Measurements from ENCODE around the gene ITGB2.

Gene ITGB2

DNA sequence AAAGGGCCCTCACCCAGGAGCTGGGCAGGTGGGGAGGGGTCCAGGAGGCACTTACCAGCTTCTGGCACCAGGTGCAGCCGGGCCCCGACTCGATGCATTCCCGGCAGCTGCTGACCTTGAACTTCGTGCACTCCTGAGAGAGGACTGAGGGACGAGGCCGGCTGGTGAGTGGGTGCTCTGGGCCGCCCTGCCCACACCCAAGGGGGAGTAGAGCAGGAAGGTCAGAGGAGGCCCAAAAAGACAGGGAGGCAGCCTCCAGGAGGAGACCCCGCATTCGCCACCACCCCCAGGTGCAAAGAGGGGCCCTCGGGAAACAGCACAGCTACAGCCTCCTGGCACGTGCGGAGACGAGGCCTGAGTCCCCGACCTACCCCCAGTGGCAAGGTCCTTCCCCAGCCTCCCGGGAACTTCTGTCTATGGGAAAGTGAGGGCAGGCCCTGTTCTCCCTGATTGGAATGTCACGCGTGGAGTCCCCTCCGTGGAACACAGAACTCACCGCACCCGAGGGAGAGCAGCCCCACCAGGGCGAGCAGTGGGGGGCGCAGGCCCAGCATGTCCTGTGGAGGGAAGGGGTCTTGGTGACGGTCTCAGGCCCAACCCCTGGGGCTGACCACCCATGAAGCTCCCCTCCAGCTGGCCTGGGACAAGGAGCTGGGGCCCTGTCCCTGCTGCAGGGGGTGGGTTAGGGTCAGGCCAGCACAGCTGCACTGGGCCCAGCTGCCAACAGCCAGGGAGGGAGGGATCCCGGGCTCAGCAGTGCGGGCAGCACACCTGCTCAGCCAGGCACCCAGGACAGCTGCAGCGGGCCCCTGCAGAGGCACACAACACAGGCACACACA is 10.3 kb downstream of the ITGB2 start:
- peak overlapping the region; percentile 23 for H3K4ac ChIP-seq (ENCODE audit: low read length)
- H3K4me2 ChIP-seq (ENCODE audit: insufficient read depth, low read length, poor library complexity, severe bottlenecking), result no peak overlapping the region
- H2BK12ac ChIP-seq (ENCODE audit: low read length), result peak overlapping the region; percentile 73
- peak overlapping the region; percentile 89 for H3K23ac ChIP-seq (ENCODE audit: low read depth, low read length, poor library complexity)
- no CpG with 5 or more reads among the region's 27 CpGs for WGBS, 2 donors (ENCODE audit: extremely low coverage in 2 of 2, insufficient read length in 2 of 2, insufficient replicate concordance in 1 of 2)
- H3K27me3 ChIP-seq (ENCODE audit: control insufficient read depth in 3 of 3, insufficient read depth in 3 of 3, low read depth in 1 of 3, low read length in 3 of 3), result peaks cover 0 to 68% (median 40%) of the 10 kb centered on the region in 3 experiments
- no peak overlapping the region for H4K91ac ChIP-seq (ENCODE audit: low read depth, low read length, poor library complexity)
- no peaks in the 10 kb centered on the region for H3K79me1 ChIP-seq (ENCODE audit: low read depth, low read length)
- no peak overlapping the region for H2BK120ac ChIP-seq (ENCODE audit: low read depth, low read length)
- no peaks in the 10 kb centered on the region for H3K9me3 ChIP-seq (replicated peaks in 1 of 2; ENCODE audit: control insufficient read depth in 2 of 2, insufficient read depth in 1 of 2, low read depth in 1 of 2, low read length in 2 of 2)
- H3K18ac ChIP-seq (ENCODE audit: low read length), result peak overlapping the region; percentile 28
- peak overlapping the region in 1 of 2 donors; percentile 7 for H3K4me3 ChIP-seq (ENCODE audit: low read length in 2 of 2)
- peak overlapping the region; percentile 49 for H2BK15ac ChIP-seq (ENCODE audit: low read length)
- no peak overlapping the region for H2AFZ ChIP-seq (ENCODE audit: low read length)
- no peak overlapping the region for H3K27ac ChIP-seq (replicated peaks; ENCODE audit: low read length)
- H2BK5ac ChIP-seq (ENCODE audit: low read length), result no peak overlapping the region
- H3K14ac ChIP-seq (ENCODE audit: low read length), result no peak overlapping the region
- H3K36me3 ChIP-seq (replicated peaks in 1 of 2; ENCODE audit: control insufficient read depth in 2 of 2, insufficient read depth in 2 of 2, low read length in 2 of 2), result no peaks in the 10 kb centered on the region
- peaks cover 0 to 5% of the 10 kb centered on the region in 2 donors for H3K4me1 ChIP-seq (ENCODE audit: control insufficient read depth in 2 of 2, insufficient read depth in 1 of 2, low read depth in 1 of 2, low read length in 2 of 2)
- DNase-seq (ENCODE audit: low spot score), result no peak
- H4K8ac ChIP-seq (ENCODE audit: low read depth, low read length), result no peak overlapping the region
- H2AK5ac ChIP-seq (ENCODE audit: low read depth, low read length), result peak overlapping the region; percentile 3
- H3K9ac ChIP-seq (ENCODE audit: low read depth, low read length, poor library complexity), result peak overlapping the region; percentile 50

DNA sequence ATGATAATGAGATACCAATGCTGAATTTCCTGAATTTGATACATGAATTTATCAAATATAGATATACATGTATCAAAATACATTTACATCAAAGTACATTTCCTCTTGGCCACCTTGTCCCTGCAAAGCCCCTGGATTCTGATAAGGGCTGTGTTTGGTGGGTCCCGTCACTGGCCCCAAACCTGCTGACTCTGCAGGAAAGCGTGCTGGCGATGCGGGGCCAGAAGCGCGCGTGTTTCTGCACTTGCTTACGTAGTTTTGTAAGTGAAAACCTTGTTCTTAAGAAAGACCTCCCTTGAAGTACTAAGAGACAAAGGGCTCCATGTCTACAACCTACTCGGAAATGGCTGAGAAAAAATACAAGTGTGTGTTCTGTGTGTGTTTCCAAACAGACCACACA is 11.0 kb downstream of the ITGB2 start:
- H3K36me3 ChIP-seq (replicated peaks in 1 of 2; ENCODE audit: control insufficient read depth in 2 of 2, insufficient read depth in 2 of 2, low read length in 2 of 2), result no peaks in the 10 kb centered on the region
- H2AFZ ChIP-seq (ENCODE audit: low read length), result no peak overlapping the region
- no peak overlapping the region for H2BK12ac ChIP-seq (ENCODE audit: low read length)
- H2BK5ac ChIP-seq (ENCODE audit: low read length), result no peak overlapping the region
- no peak overlapping the region for H3K23ac ChIP-seq (ENCODE audit: low read depth, low read length, poor library complexity)
- H3K4me3 ChIP-seq (ENCODE audit: low read length in 2 of 2), result no peak overlapping the region
- no peak overlapping the region for H4K8ac ChIP-seq (ENCODE audit: low read depth, low read length)
- H3K4me1 ChIP-seq (ENCODE audit: control insufficient read depth in 2 of 2, insufficient read depth in 1 of 2, low read depth in 1 of 2, low read length in 2 of 2), result peaks cover 0 to 4% of the 10 kb centered on the region in 2 donors
- H3K27me3 ChIP-seq (ENCODE audit: control insufficient read depth in 3 of 3, insufficient read depth in 3 of 3, low read depth in 1 of 3, low read length in 3 of 3), result peaks cover 0 to 71% (median 37%) of the 10 kb centered on the region in 3 experiments
- H2BK15ac ChIP-seq (ENCODE audit: low read length), result no peak overlapping the region
- no peaks in the 10 kb centered on the region for H3K79me1 ChIP-seq (ENCODE audit: low read depth, low read length)
- H2BK120ac ChIP-seq (ENCODE audit: low read depth, low read length), result no peak overlapping the region
- H3K4me2 ChIP-seq (ENCODE audit: insufficient read depth, low read length, poor library complexity, severe bottlenecking), result no peak overlapping the region
- no CpG with 5 or more reads among the region's 9 CpGs for WGBS, 2 donors (ENCODE audit: extremely low coverage in 2 of 2, insufficient read length in 2 of 2, insufficient replicate concordance in 1 of 2)
- H2AK5ac ChIP-seq (ENCODE audit: low read depth, low read length), result no peak overlapping the region
- H4K91ac ChIP-seq (ENCODE audit: low read depth, low read length, poor library complexity), result no peak overlapping the region
- no peak for DNase-seq (ENCODE audit: low spot score)
- no peak overlapping the region for H3K4ac ChIP-seq (ENCODE audit: low read length)
- H3K9me3 ChIP-seq (replicated peaks in 1 of 2; ENCODE audit: control insufficient read depth in 2 of 2, insufficient read depth in 1 of 2, low read depth in 1 of 2, low read length in 2 of 2), result no peaks in the 10 kb centered on the region
- no peak overlapping the region for H3K18ac ChIP-seq (ENCODE audit: low read length)
- no peak overlapping the region for H3K9ac ChIP-seq (ENCODE audit: low read depth, low read length, poor library complexity)
- no peak overlapping the region for H3K27ac ChIP-seq (replicated peaks; ENCODE audit: low read length)
- no peak overlapping the region for H3K14ac ChIP-seq (ENCODE audit: low read length)

DNA sequence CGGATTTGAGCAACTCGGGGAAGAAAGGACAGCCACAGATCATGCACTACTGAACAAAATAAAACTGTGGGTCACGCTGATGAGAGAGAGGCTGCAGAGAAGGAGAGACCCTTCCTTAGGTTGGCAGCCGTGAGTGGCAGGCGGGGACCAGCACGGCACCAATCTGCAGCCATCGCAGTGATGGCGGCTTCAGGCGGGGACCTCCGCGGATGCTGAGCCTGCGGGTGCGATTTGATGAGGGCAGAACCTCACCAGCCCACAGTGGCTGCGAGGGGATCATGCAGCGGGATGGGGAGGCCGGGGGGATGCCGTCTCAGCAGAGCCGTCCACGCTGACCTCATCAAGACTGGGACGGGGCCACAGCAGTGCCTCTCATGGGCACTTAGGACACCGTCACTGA is 11.8 kb downstream of the ITGB2 start:
- H3K9me3 ChIP-seq (replicated peaks in 1 of 2; ENCODE audit: control insufficient read depth in 2 of 2, insufficient read depth in 1 of 2, low read depth in 1 of 2, low read length in 2 of 2), result peaks cover 0 to 4% of the 10 kb centered on the region in 2 donors
- peaks cover 0 to 66% (median 33%) of the 10 kb centered on the region in 3 experiments for H3K27me3 ChIP-seq (ENCODE audit: control insufficient read depth in 3 of 3, insufficient read depth in 3 of 3, low read depth in 1 of 3, low read length in 3 of 3)
- no peak overlapping the region for H4K91ac ChIP-seq (ENCODE audit: low read depth, low read length, poor library complexity)
- H3K23ac ChIP-seq (ENCODE audit: low read depth, low read length, poor library complexity), result no peak overlapping the region
- WGBS, 2 donors (ENCODE audit: extremely low coverage in 2 of 2, insufficient read length in 2 of 2, insufficient replicate concordance in 1 of 2), result no CpG with 5 or more reads among the region's 21 CpGs
- H2BK120ac ChIP-seq (ENCODE audit: low read depth, low read length), result no peak overlapping the region
- no peak overlapping the region for H3K4me3 ChIP-seq (ENCODE audit: low read length in 2 of 2)
- H2BK12ac ChIP-seq (ENCODE audit: low read length), result no peak overlapping the region
- H3K18ac ChIP-seq (ENCODE audit: low read length), result no peak overlapping the region
- H4K8ac ChIP-seq (ENCODE audit: low read depth, low read length), result no peak overlapping the region
- no peak overlapping the region for H3K9ac ChIP-seq (ENCODE audit: low read depth, low read length, poor library complexity)
- H3K27ac ChIP-seq (replicated peaks; ENCODE audit: low read length), result no peak overlapping the region
- peak overlapping the region; percentile 15 for H2AK5ac ChIP-seq (ENCODE audit: low read depth, low read length)
- no peak overlapping the region for H2BK15ac ChIP-seq (ENCODE audit: low read length)
- H3K4me2 ChIP-seq (ENCODE audit: insufficient read depth, low read length, poor library complexity, severe bottlenecking), result no peak overlapping the region
- peaks cover 0 to 6% of the 10 kb centered on the region in 2 donors for H3K4me1 ChIP-seq (ENCODE audit: control insufficient read depth in 2 of 2, insufficient read depth in 1 of 2, low read depth in 1 of 2, low read length in 2 of 2)
- peaks cover 0 to 2% of the 10 kb centered on the region in 2 donors for H3K36me3 ChIP-seq (replicated peaks in 1 of 2; ENCODE audit: control insufficient read depth in 2 of 2, insufficient read depth in 2 of 2, low read length in 2 of 2)
- H2BK5ac ChIP-seq (ENCODE audit: low read length), result no peak overlapping the region
- no peak overlapping the region for H3K14ac ChIP-seq (ENCODE audit: low read length)
- H3K4ac ChIP-seq (ENCODE audit: low read length), result no peak overlapping the region
- H3K79me1 ChIP-seq (ENCODE audit: low read depth, low read length), result no peaks in the 10 kb centered on the region
- no peak for DNase-seq (ENCODE audit: low spot score)
- no peak overlapping the region for H2AFZ ChIP-seq (ENCODE audit: low read length)
